Pancreas (tissue), 10 donors: ENCODE measurements around the gene CSTPP1. TPM values are rescaled to one million over a fixed set of nuclear protein-coding genes. Genes with fewer than 3 reads are reported as not detected.
"Not testable (repeated sequence)": the region's sequence is repeated elsewhere in the genome, so short reads cannot be mapped to it uniquely, and the experiment has no call there.

ENCODE experiments used
- ATAC-seq, 4 donors: fragments of 200-7000 bp; cut with Tn5 transposase; one replicate each; pipeline versions ENCODE4 v1.8.0 to v1.9.1; 2020; ENCODE audit warnings: mild to moderate bottlenecking in 4 of 4, moderate library complexity in 4 of 4
- DNase-seq, 6 donors: peaks; one replicate each; pipeline ENCODE4 v3.0.0-alpha.2; 2020
- FAIRE-seq: peaks from 2 replicates; lab custom pipeline; 2012; peaks lifted over from hg19 to GRCh38; lab: Jason Lieb, UNC
- H3K27ac ChIP-seq, 4 donors: fragments of 200-600 bp; sonication (generic); 1 replicate in 3 of 4; 2 replicates in 1 of 4; pipeline versions ENCODE4 v1.5.0 to v1.8.0; 2020
- H3K27me3 ChIP-seq, 4 donors: fragments of 200-600 bp; one replicate each; pipeline ENCODE4 v1.8.0; 2021
- H3K36me3 ChIP-seq, 3 donors: fragments of 200-600 bp; sonication (generic) in 1 of 3; one replicate each; pipeline versions ENCODE4 v1.5.0 to v1.8.0; 2020 to 2021
- H3K4me1 ChIP-seq, 3 donors: fragments of 200-600 bp; one replicate each; pipeline ENCODE4 v1.8.0; 2021
- H3K4me3 ChIP-seq, 4 donors: fragments of 200-600 bp; sonication (generic) in 2 of 4; one replicate each; pipeline versions ENCODE4 v1.5.0 to v1.8.0; 2020 to 2021
- H3K9me3 ChIP-seq, 4 donors: fragments of 200-600 bp; one replicate each; pipeline ENCODE4 v1.8.0; 2021
- CTCF ChIP-seq, 4 donors: fragments of 200-600 bp; sonication (generic) in 3 of 4; IDR thresholded peaks; one replicate each; pipeline versions ENCODE4 v1.5.0 to v1.8.0; 2021; ENCODE audit warnings: antibody characterized with exemption in 4 of 4
- WGBS, 2 donors: extraction: QIAGEN DNeasy Blood & Tissue Kit; methylation state at CpG; one replicate each; pipeline ENCODE4 v1.1.7; 2013; 5-methylcytosine and 5-hydroxymethylcytosine counted together
- intact Hi-C, 3 donors: fragments of 100-400 bp; cut with DNase I; formaldehyde crosslinking; loops; one replicate each; pipeline versions ENCODE4 v1.11.1 to v1.14.2; 2022
- polyA plus RNA-seq, 2 donors: library from polyadenylated mRNA; stranded (reverse); fragments of 200-250 nt; gene quantifications; one replicate each; pipeline ENCODE4 v1.2.3, GENCODE V29; 2013
- total RNA-seq, 6 donors: library from RNA; stranded (reverse); fragmentation: NEBNext Ultra II Directional in 4 of 6; extraction: Animal tissue kit (Norgen Biotek cat#: 25700) in 4 of 6; gene quantifications; one replicate each; pipeline versions ENCODE4 v1.2.1 to v1.2.4, GENCODE V29; 2021 to 2023
- donor health status: healthy with polysubstance abuse.
- donor health status: DM: no; HTN: no; CAD: no; lungs with moderate emphysema.
- donor health status: DM: no; HTN: no; CAD: no.
- donor health status: control.
- donor health status: control.
- donor health status: Bipolar disorder and iron deficiency.
- donor health status: DM: yes; HTN: yes; CAD: no.
- donor health status: DM: no; HTN: no; CAD: no.
- donor health status: DM: no; HTN: no; CAD: no.
- donor health status: DM: yes; HTN: yes; CAD: no.

CSTPP1 gene
- total and polyA plus RNA-seq, 8 donors: 9.7 to 23.6 (median 14.0) TPM

GRCh38 chr11:47070769-47071168, 134.2 kb downstream of the CSTPP1 start:
- Histone ChIP-seq H3K9me3 (no peaks in the 10 kb centered on the region), H3K4me3 (no peak overlapping the region), H3K27me3 (no peaks in the 10 kb centered on the region), H3K4me1 (peaks cover 0 to 11% (median 0%) of the 10 kb centered on the region in 3 donors), H3K36me3 (no peaks in the 10 kb centered on the region), H3K27ac (no peak overlapping the region)
- WGBS, 2 donors: 91 to 98% methylated on average over 1 of the region's 1 CpG
- FAIRE-seq (no peak), DNase-seq (no peak), ATAC-seq (no peak)
- intact Hi-C loops: no loop called here
- no peak for TF ChIP-seq CTCF (IDR thresholded peaks at IDR 0.05)

GRCh38 chr11:47071341-47071740, 134.8 kb downstream of the CSTPP1 start:
- no peak overlapping the region for H3K4me3 ChIP-seq
- 75 to 80% methylated on average over 3 of the region's 3 CpGs for WGBS, 2 donors
- no peaks in the 10 kb centered on the region for H3K27me3 ChIP-seq
- H3K4me1 ChIP-seq: peaks cover 0 to 11% (median 0%) of the 10 kb centered on the region in 3 donors
- DNase-seq: no peak
- no peaks in the 10 kb centered on the region for H3K36me3 ChIP-seq
- H3K9me3 ChIP-seq: no peaks in the 10 kb centered on the region
- intact Hi-C loops: no loop called here
- no peak overlapping the region for H3K27ac ChIP-seq
- ATAC-seq: no peak
- no peak for FAIRE-seq
- no peak for TF ChIP-seq CTCF (IDR thresholded peaks at IDR 0.05)

GRCh38 chr11:47071791-47072261, 135.3 kb downstream of the CSTPP1 start:
- DNase-seq: no peak
- Histone ChIP-seq H3K4me3 (no peak overlapping the region), H3K4me1 (peaks cover 0 to 11% (median 0%) of the 10 kb centered on the region in 3 donors), H3K27ac (no peak overlapping the region), H3K36me3 (no peaks in the 10 kb centered on the region), H3K27me3 (no peaks in the 10 kb centered on the region), H3K9me3 (no peaks in the 10 kb centered on the region)
- no peak for TF ChIP-seq CTCF (IDR thresholded peaks at IDR 0.05)
- intact Hi-C loops: no loop called here
- FAIRE-seq: no peak
- 88 to 97% methylated on average over 2 of the region's 2 CpGs for WGBS, 2 donors
- ATAC-seq: no peak

- no peak for FAIRE-seq
- WGBS, 2 donors: 66 to 70% methylated on average over 7 of the region's 7 CpGs
- ATAC-seq: no peak
- H3K36me3 ChIP-seq: no peaks in the 10 kb centered on the region
- no peaks in the 10 kb centered on the region for H3K4me1 ChIP-seq
- no peak for DNase-seq
- no peak overlapping the region for H3K27ac ChIP-seq
- no peak overlapping the region for H3K4me3 ChIP-seq
- no peaks in the 10 kb centered on the region for H3K9me3 ChIP-seq
- no peaks in the 10 kb centered on the region for H3K27me3 ChIP-seq
- intact Hi-C loops: no loop called here
- TF ChIP-seq CTCF (IDR thresholded peaks at IDR 0.05): no peak
Observed at GRCh38 chr11:47078751-47079521, 142.4 kb downstream of the CSTPP1 start.

GRCh38 chr11:47080775-47081174, 144.2 kb downstream of the CSTPP1 start:
- WGBS, 2 donors: 88 to 93% methylated on average over 1 of the region's 1 CpG
- ATAC-seq, H3K9me3 ChIP-seq, intact Hi-C loops, H3K4me3 ChIP-seq, FAIRE-seq, H3K27me3 ChIP-seq, H3K36me3 ChIP-seq, DNase-seq, H3K27ac ChIP-seq, H3K4me1 ChIP-seq: not testable (repeated sequence)
